ENCODE measurements around the gene ALK. TPM values are rescaled to one million over a fixed set of nuclear protein-coding genes. Genes with fewer than 3 reads are reported as not detected.
A peak's percentile ranks its signal among the peaks of the same experiment; 100 is the strongest.

ALK gene
- total RNA-seq, 1 donor from 2014 or later, result 0.27 TPM

DNA sequence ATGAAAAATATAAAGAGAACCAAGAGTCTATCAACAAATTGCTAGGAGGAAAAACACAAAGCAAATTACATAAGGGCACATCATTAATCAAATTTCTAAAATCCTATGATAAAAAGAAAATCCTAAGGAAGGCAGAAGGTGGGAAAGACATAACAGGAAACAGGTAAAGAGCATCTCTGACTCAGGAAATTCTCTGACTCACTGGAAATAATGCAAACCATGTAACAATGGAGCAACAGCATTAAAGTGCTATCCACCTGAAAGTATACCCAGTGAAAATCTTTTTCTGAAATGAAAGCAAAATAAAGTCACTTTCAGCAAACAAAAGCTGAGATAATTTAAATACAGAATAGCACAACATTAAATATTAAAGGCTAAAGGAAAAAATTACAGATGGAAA is 10.9 kb downstream of the ALK start:
- no peak for DNase-seq (ENCODE audit: low read depth)

DNA sequence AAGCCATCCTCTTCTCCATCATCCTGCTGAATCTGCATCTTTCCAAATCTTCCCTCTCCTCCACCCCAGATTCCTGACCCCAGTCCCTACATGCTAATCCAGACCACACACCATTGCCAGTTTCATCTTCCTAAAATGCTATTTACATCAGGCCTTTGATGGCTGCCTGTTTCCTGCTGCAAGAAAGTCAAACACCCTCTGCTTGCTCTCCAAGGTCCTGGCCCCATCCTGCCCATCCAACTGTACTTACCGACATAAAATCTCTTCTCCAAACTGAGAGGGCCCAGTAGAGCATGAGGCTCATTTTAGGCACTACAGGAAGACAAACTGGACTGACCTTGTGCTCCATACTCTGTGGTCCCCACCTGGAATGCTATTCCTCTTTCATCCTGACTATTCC is 19.0 kb downstream of the ALK start:
- DNase-seq (ENCODE audit: low read depth), result no peak

DNA sequence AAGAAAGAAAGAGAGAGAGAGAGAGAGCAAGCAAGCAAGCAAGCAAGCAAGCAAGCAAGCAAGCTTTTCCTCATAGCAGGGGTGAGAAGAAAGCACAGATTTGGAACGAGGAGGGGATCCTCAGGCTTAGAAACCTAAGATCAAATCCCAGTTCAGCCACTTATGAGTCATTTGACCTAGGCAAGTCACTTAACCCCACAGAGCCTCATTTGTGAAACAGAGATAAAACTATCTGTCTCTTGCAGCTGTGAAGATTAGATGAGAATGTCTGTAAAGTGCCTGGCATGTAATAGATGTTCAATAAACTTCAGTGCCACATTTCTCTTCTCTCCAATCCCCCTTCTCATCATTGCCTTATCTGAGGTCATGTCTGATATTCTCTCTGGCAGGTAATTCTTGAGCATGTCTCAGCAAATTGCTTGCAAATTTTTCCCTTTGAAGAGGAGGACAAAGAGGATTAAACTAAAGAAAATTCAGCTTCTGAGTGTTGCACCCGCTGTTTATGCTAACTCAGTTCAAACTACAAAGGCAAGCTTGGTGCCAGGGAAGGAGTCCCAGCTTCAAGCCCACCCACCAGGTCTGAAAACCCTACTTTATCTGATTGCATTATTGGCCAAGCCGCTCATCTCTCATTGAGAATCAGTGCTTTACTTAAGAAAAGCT is 20.3 kb downstream of the ALK start:
- DNase-seq (ENCODE audit: low read depth), result no peak

DNA sequence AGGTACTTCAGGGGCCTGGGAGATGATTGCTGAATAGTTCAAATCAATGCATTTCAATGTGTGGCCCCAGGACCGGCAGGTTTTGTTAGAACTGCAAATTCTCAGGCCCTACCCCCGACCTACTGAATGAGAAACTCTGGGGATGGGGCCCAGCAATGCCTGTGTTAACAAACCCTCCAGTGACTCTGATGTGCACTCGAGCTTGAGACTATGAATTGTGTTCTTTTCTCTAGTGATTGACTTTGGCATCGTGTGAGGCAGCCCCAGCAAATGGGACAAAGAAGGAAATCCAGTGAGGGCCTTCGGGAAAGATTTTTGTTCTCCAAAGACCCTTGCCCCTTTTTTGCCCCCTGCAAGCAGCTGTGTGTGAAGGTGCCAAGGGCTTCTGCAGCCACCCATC is 22.4 kb downstream of the ALK start:
- no peak for DNase-seq (ENCODE audit: low read depth)

DNA sequence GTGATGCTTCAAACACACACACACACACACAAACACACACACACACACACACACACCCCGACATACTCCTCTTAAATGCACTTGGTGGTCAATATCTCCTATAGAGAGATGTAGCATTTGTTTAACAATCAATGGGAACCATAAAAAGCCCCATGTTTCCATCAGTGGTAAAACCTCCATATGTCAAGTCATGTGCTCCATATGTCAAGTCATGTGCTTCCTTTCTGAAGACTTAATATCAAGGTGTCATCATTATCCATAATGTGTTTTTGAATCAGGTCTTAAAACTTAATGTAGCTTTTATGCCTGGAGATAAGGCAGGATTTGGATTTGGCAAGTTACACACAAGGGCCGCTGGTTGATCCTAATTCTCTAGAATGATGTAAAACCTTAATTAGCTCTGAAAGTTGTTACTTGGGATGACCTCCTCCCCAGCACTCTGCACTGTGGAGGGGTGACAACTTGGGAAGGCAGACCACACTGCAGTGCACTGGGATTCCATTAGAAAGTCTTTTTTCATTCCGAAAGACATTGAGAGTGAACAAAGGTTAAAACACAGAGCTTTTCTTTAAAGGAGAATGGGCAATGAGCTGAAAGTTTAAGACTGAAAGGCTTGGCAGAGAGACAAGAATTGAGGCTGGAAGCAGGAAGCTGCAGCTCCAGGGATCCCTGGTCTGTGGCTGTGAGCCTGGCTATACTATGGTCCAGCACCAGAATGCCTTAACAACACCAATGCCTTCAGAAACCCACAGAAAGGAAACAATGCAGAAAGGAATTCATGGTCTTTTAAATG is 26.4 kb downstream of the ALK start:
- no peak for DNase-seq (ENCODE audit: low read depth)

DNA sequence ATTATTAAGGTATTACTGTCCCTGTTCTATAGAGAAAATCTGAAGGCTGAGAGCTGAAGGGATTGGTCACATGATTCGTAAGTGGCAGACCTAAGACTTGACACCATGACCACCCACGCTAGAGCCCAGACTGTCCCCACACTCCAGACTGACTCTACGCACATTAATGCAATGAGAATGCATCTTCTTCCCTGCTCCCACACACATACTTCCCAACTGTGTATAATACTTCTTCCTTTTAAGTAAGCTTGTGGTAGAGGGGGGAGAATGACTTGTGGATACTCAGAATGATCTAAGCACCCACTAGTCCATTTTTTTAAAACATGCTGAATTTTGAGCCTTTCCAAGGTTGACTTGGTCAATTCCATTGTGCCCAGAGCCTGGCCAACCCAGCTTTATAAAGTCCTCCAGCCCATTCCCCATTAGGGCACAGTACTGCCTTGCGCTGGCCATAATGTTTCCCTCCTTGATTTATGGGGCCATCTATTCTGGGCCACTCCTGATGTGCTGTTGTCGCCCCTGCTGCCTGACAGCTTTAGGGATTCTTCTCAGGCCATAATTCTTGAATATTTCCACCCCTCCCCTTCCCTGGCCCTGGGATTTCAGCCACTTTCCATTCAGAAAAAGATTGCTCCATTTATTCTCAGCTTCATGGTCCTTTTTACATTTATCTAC is 28.7 kb downstream of the ALK start:
- DNase-seq (ENCODE audit: low read depth), result no peak

DNA sequence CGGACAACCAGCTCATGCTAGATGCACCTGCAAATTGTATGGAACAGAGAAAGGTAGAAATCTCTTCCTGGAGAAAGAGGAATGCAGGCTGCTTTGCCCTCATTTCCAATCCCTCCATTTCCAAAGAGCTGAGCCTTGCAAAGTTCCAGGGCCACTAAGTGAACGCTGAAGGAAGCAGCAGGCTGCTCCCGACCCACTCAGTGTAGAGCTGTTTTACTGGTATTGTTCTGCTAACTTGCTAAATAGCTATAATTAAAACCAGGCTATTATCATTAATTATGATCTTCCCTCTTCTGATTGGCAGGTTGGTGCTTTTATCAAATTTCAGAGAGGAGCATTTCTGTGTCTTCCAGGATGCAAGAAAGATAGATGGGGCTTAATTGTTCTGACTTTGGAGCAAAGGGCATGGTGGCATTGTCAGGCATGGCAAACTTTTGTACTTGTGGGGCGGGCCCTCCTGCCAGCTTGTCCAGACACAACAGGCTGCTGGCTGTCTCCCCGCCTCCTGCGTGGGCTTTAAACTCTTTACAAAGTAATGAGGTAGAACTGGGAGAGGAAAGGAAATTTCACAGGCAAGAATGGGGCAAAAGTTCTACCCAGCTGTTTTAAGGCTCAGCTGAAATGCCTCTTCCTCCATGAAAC is 40.2 kb downstream of the ALK start:
- no peak for DNase-seq (ENCODE audit: low read depth)

DNA sequence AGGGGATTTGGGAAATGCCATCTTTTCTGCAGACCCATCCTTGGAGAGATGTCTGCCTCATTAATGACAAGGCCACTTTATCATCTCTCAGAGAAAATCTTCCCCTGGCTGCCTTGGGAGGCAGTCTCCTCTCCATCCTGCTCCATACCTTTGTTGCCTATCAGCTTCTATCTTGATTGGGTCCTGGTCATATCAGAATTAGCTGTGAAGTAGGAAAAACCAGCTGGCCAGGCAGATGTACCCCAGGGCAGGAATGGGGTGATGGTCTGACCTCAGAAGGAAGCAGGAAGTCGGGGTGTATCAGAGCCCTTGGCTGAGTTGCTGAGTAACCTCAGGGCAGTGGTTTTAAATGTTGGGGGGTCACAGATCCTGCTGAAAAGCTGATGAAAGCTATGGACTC is 41.3 kb downstream of the ALK start:
- DNase-seq (ENCODE audit: low read depth), result no peak

DNA sequence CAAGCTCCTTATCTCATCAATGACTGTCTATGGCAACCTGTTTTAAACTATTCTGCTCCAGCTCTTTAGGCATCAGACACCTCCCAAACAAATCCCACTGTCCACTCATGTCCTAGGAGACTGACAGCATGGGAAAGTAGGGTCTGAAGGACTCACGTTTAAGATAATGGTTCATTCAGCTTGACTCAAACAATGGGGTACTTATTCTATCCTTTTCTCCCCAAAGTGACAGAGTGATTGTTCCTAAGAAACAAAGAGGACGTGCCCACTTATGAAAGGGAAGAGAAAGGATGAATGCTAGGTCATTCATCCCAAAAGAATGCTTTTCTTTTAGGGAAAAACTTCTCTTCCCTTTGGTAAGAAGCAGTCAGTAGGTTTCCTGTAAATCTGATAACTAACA is 41.9 kb downstream of the ALK start:
- DNase-seq (ENCODE audit: low read depth), result no peak

DNA sequence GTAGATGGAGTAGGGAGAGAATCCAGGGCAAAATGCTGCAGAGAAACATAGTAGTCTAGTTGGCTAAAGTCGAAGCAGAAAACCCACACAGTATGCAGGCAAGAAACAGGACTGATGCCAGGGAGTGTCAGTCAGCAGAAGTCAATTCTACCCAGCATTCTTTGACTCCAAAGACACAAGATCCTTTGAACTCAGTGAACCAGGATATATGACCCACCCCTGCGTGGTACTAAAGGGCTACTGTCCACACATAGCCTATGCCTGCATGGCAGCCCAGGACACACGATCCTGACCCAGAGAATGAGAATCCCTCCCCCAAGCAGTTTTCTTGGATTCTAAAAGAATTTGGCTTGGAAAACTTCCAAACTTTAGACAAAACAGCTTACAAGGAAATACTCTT is 42.5 kb downstream of the ALK start:
- DNase-seq (ENCODE audit: low read depth), result peak; percentile 45

DNA sequence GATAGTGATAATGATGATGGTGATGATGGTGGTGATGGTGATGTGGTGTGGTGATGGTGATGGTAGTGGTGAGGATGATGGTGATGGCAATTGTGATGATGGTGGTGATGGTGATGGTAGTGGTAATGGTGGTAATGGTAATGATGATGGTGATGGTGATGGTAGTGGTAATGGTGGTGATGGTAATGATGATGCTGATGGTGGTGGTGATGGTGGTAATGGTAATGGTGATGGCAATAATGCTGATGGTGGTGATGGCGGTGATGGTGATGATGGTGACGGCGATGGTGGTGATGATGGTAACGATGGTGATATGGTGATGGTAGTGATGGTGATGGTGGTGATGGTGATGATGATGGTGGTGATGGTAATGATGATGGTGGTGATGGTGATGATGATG is 45.0 kb downstream of the ALK start:
- no peak for DNase-seq (ENCODE audit: low read depth)

DNA sequence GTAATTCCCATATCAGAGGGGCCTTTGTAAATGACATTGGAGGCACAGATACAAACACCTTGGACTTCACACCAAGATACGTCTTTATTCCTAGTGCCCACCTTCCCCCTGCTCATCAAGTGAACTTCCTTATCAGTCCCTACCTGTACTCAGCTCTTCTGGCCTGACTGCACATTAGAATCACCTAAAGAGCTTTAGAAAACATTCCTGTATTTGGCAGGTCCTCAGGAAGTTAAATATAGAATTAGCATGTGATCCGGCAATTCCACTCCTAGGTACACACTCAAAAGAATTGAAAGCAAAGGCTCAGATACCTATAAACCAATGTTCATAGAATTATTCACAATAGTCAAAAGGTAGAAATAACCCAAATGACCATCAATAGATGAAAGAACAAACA is 46.6 kb downstream of the ALK start:
- DNase-seq (ENCODE audit: low read depth), result no peak

DNA sequence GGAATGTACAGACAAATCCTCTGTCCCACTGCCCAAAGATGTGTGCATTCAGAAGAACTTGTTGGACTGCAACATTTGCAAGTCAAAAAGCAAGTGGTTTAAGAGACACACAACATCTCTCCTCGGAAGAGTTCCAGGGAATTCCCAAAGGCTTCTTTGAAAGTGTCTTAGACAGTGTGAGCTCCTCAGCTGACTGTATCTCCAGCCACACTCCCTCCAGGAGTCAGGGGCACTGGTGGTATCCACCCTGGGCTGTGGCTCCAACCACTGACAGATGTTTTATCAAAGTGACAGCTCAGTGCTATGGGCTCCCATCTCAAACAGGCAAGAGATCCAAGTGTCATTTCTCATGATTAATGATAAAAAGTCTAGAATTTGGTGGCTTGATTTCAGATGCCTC is 48.5 kb downstream of the ALK start:
- no peak for DNase-seq (ENCODE audit: low read depth)

DNA sequence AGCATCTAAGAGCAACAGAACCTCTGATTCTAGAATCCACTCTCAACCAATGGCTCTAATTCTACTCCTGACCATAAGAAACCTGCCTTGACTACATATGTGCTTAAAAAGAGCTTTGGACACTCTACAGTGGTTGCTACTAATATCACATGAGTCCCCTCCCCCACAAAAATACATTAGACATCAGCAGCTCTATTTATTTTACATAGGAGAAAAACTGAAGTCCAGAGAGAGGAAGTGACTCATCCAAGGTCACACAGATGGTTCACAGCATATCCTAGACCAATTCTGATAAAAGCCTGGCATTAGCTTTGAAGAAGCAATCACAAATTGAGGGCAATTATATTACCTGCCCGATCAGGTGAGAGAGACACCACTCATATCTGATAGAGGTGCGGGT is 49.8 kb downstream of the ALK start:
- DNase-seq (ENCODE audit: low read depth), result no peak

DNA sequence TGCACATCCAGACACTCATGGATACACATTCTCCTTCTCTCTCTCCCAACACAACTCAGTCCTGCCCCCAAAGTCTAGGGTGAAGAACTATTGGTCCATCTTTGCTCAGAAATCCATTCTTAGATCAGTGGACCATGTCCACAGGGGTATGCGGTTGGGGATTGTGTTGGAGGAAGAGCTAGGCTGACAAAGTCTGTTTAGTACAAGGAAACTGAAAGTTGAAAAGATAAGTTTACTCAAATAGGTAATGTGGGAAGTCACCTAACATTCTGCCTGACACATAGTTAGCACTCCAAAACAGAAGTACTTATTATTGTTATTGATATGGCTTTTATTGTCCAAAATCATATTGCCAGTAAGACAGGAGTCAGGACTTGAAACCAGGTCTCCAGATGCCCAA is 55.9 kb downstream of the ALK start:
- no peak for DNase-seq (ENCODE audit: low read depth)

DNA sequence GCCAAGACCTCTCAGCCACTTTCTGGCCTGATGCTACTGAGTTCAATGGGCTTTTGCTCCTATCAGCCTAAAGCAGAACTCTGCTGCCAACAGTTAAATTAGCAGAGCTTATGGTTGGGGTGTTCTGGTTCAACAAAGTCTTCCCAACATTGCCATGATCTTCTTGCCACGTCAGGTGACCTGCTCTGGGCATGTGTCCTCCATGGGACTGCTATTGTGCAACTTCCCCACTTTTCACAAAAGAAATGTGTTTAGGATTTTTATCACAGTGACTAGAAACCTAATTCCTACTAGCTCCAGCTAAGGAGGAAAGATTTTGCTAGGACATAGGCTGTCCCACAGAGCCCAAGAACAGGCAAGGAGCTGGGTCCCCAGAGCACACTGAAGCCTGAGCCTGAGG is 56.4 kb downstream of the ALK start:
- DNase-seq (ENCODE audit: low read depth), result no peak

DNA sequence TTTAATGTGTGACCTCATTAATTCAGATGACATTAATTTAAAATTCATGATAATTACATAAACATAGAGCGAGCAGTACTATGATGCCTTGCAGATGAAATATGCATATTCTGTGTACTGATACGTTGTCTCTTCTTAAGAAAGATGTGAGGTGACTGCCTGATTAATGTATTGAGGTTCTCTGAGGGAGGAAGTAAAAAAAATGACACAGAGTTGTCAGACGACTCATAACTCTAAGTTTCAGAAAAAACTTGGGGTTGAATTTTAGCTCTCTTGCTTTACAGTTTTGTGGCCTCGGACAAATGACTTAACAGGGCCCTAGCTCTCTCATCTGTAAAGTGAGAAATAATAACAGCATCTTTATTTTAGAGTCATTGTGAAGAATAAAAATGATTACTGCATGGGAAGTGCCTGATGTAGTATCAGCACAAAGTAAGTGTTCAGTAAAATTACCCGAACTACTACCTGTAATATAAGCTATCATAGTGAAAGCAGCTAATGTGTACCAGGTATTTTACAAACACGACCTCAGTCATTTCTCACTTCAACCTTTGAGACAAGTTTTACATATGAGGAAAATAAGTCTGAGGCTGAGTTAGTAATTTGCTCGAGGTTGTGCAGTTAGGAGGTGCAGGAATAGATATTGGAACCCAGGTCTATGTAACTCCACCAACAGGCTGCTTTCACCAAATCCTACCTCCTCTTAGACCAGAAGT is 65.3 kb downstream of the ALK start:
- DNase-seq (ENCODE audit: low read depth), result no peak

DNA sequence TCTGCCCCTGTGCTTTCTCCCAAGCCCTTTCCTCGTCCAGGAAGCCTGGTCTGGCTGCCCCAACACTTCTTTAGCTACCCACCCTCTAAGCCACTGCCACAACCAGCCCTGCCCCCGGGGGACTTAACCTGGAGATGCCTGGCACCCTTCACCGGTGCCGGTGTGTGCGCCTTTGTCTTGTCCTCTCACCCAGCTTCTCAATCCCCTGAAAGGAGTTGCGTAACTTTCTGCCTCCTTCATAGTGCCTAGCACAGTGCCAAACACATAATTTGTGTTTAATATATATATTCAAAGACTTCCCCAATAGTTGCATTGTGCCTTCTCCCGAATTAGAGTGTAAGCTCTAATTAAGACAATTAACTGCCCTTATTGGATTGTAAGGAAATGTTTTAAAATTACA is 70.6 kb downstream of the ALK start:
- no peak for DNase-seq (ENCODE audit: low read depth)

DNA sequence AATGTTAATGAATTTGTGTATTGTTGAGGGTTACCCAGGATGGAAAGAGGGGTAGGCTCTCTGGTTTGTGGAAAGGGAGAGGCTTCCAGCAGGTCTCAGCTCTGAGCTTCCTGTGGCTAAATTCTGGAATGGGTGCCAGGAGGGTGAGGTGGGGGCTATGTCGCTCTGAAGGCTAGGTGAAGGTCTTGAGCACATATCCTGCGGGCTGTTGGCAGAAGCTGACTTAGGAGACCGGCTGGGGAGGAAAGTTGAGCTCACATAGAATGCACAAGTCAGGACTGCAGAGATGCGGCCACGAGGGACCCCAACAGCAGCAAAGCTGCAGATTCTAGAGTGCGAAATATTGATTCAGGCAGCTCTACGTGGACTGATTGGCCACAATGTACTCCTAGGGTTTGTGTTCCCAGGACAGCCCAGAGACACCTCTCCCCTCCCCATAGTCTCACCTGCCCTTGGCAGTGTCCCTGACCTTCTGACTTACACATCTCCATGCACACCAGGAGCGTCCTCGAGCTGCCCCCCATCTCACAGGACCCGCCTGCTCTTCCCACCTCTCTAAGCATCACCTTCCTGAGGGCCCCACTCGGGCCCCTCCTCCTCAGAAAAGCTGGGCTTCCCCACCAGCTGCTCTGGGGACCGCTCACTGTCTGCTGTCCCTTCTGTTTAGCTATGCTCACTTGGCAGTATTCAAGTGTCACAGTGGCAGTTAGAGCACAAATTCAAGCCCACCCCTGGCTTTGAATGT is 72.6 kb downstream of the ALK start:
- no peak for DNase-seq (ENCODE audit: low read depth)

DNA sequence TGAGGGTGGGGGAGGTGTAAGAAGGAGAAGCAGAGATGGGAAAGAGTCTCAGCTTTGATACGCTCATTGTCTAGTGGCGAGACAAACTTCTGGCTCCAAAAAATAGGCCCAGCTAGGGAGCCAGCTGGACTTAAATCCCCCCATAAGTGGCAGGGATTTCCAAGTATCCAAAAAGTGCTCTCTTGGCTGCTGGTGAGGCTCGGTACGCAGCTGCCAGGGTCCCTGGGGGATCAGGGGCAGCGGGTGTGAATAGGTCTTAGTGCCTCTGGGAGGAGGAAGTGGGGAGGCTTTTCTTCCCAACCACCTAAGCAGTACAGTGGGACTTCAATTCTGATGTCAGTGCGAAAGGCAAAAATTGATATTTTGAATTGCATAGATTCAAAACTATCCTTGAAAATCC is 73.5 kb downstream of the ALK start:
- DNase-seq (ENCODE audit: low read depth), result no peak

All from myocyte (in vitro differentiated cells).